Thoracic aorta (tissue), 2 donors: ENCODE data around the gene VPS18. TPM values are rescaled to one million over a fixed set of nuclear protein-coding genes. Genes with fewer than 3 reads are reported as not detected.

Source experiments
- ATAC-seq: fragments of 150-250 bp; one replicate; pipeline ENCODE4 v1.8.0; 2017; ENCODE audit warnings: low read depth; ENCODE audit not compliant: insufficient number of reproducible peaks, low FRiP score
- DNase-seq: peaks from one replicate; pipeline ENCODE4 v3.0.0-alpha.2; 2020; ENCODE audit warnings: low spot score
- H3K27ac ChIP-seq, 2 donors: fragments of 200-600 bp; sonication (generic); 1 replicate in 1 of 2; 2 replicates in 1 of 2; pipeline ENCODE4 v1.5.1; 2016; ENCODE audit warnings: mild to moderate bottlenecking in 2 of 2, moderate library complexity in 2 of 2
- H3K27me3 ChIP-seq: fragments of 200-600 bp; sonication (generic); replicated peaks from 2 replicates; pipeline ENCODE4 v1.6.0; 2016; ENCODE audit warnings: mild to moderate bottlenecking; ENCODE audit not compliant: insufficient read depth
- H3K36me3 ChIP-seq: fragments of 200-600 bp; sonication (generic); one replicate; pipeline ENCODE4 v1.5.1; 2016
- H3K4me1 ChIP-seq, 2 donors: fragments of 200-600 bp; sonication (generic); 1 replicate in 1 of 2; 2 replicates in 1 of 2; pipeline versions ENCODE4 v1.5.1 to v1.6.0; 2016; ENCODE audit warnings: low read depth in 2 of 2, mild to moderate bottlenecking in 1 of 2; ENCODE audit not compliant: control insufficient read depth in 1 of 2
- H3K4me3 ChIP-seq: fragments of 200-600 bp; sonication (generic); 2 replicates; pipeline ENCODE4 v1.5.1; 2016; ENCODE audit warnings: mild to moderate bottlenecking
- H3K9me3 ChIP-seq: fragments of 200-600 bp; sonication (generic); 2 replicates; pipeline ENCODE4 v1.5.1; 2016
- total RNA-seq, 2 donors: library from RNA; depleted of rRNA; stranded (reverse); fragments of >200 nt; gene quantifications; one replicate each; pipeline versions ENCODE4 v1.1.0 to v1.2.3, GENCODE V29; 2016
- TF ChIP-seq, protein P1 (sequence below): fragments of 200-600 bp; sonication (generic); IDR thresholded peaks from one replicate; pipeline ENCODE4 v1.5.1; 2019; ENCODE audit warnings: antibody characterized with exemption

Gene VPS18
- total RNA-seq, 2 donors from 2014 or later, result 26.0 to 37.9 TPM

GRCh38 chr15:40932156-40932555 lies 37.9 kb downstream of the VPS18 start:
- no peak overlapping the region for H3K4me3 ChIP-seq
- H3K27me3 ChIP-seq, result peaks cover 13% of the 10 kb centered on the region
- H3K4me1 ChIP-seq, result peaks cover 36 to 47% of the 10 kb centered on the region in 2 donors
- no peak for ATAC-seq
- no peak overlapping the region for H3K27ac ChIP-seq
- DNase-seq, result no peak
- no peaks in the 10 kb centered on the region for H3K36me3 ChIP-seq
- TF ChIP-seq, protein P1, sequence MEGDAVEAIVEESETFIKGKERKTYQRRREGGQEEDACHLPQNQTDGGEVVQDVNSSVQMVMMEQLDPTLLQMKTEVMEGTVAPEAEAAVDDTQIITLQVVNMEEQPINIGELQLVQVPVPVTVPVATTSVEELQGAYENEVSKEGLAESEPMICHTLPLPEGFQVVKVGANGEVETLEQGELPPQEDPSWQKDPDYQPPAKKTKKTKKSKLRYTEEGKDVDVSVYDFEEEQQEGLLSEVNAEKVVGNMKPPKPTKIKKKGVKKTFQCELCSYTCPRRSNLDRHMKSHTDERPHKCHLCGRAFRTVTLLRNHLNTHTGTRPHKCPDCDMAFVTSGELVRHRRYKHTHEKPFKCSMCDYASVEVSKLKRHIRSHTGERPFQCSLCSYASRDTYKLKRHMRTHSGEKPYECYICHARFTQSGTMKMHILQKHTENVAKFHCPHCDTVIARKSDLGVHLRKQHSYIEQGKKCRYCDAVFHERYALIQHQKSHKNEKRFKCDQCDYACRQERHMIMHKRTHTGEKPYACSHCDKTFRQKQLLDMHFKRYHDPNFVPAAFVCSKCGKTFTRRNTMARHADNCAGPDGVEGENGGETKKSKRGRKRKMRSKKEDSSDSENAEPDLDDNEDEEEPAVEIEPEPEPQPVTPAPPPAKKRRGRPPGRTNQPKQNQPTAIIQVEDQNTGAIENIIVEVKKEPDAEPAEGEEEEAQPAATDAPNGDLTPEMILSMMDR, result no peak
- no peaks in the 10 kb centered on the region for H3K9me3 ChIP-seq

DNA sequence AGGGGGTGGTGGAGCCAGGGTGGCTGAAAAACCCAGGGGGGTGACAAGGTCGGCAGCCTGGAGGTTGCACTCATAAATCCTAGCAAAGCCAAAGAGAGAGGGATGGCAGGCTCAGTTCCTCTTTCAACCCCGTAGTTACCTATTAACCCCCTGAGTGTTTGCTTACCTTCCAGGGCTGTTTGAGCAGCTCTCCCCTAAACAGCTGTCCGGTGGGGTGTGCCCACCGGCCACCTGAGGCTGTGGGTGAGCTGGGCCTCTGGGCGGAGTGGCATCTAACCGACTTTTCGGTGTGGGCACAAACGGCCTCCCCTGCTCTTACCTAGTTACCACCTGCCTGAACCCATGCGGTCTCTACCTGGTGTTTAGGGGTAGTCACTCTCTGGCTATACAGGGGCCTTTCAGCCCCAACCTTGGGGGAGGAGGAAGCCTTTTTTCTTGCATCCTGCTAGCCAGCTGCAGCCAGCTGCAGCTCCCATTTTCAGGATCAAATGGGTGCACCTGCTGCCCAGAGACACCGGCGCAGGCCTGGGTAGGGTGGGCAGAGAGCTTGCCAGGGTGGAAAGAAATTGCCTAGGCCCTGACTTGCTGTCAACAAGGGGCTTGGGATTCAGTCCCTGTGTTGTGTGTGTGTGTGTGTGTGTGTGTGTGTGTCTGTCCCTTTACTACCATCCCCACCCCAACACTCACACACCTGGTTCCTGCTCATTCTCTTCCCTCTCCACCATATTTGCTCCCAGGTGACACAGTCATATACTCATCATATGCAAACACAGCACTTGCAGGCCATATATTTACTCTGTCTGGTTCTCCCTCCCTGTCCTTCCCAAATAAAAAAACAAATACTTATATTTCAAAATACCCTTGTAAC lies 38.6 kb downstream of the VPS18 start:
- Histone ChIP-seq H3K36me3 (no peaks in the 10 kb centered on the region), H3K27ac (no peak overlapping the region), H3K4me1 (peaks cover 34 to 47% of the 10 kb centered on the region in 2 donors), H3K9me3 (no peaks in the 10 kb centered on the region), H3K4me3 (no peak overlapping the region), H3K27me3 (peaks cover 13% of the 10 kb centered on the region)
- ATAC-seq (no peak), DNase-seq (no peak)
- TF ChIP-seq, protein P1, result no peak

- Histone ChIP-seq H3K4me1 (peaks cover 28 to 41% of the 10 kb centered on the region in 2 donors), H3K9me3 (no peaks in the 10 kb centered on the region), H3K4me3 (no peak overlapping the region), H3K36me3 (no peaks in the 10 kb centered on the region), H3K27me3 (peaks cover 13% of the 10 kb centered on the region), H3K27ac (no peak overlapping the region)
- DNase-seq (no peak), ATAC-seq (no peak)
- TF ChIP-seq, protein P1, result no peak
Measured at GRCh38 chr15:40933517-40933902, 39.3 kb downstream of the VPS18 start.

GRCh38 chr15:40934457-40934856 lies 40.2 kb downstream of the VPS18 start:
- TF ChIP-seq, protein P1, result no peak
- Histone ChIP-seq H3K4me1 (peaks cover 18 to 31% of the 10 kb centered on the region in 2 donors), H3K27me3 (peaks cover 13% of the 10 kb centered on the region)

DNA sequence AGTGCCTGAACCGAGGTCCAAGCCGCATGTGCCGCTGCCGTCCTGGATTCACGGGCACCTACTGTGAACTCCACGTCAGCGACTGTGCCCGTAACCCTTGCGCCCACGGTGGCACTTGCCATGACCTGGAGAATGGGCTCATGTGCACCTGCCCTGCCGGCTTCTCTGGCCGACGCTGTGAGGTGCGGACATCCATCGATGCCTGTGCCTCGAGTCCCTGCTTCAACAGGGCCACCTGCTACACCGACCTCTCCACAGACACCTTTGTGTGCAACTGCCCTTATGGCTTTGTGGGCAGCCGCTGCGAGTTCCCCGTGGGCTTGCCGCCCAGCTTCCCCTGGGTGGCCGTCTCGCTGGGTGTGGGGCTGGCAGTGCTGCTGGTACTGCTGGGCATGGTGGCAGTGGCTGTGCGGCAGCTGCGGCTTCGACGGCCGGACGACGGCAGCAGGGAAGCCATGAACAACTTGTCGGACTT lies 42.0 kb downstream of the VPS18 start:
- DNase-seq, result no peak
- Histone ChIP-seq H3K9me3 (no peaks in the 10 kb centered on the region), H3K4me1 (peaks cover 11 to 26% of the 10 kb centered on the region in 2 donors), H3K27ac (no peak overlapping the region), H3K36me3 (no peaks in the 10 kb centered on the region), H3K27me3 (no peaks in the 10 kb centered on the region), H3K4me3 (no peak overlapping the region)
- TF ChIP-seq, protein P1, result no peak
- no peak for ATAC-seq

More at GRCh38 chr15:40934457-40934856, 40.2 kb downstream of the VPS18 start:
- H3K27ac ChIP-seq, result no peak overlapping the region
- H3K9me3 ChIP-seq, result no peaks in the 10 kb centered on the region
- no peaks in the 10 kb centered on the region for H3K36me3 ChIP-seq
- no peak overlapping the region for H3K4me3 ChIP-seq
- DNase-seq (no peak), ATAC-seq (no peak)
